ENCODE measurements around the gene RND3. TPM values are rescaled to one million over a fixed set of nuclear protein-coding genes. Genes with fewer than 3 reads are reported as not detected.

RND3 gene
- polyA plus RNA-seq (2011; rRNA removed) (255 and 497 TPM in 2 replicates), polyA minus RNA-seq (2011; rRNA and poly(A)+ RNA removed) (245 and 381 TPM in 2 replicates)

DNA sequence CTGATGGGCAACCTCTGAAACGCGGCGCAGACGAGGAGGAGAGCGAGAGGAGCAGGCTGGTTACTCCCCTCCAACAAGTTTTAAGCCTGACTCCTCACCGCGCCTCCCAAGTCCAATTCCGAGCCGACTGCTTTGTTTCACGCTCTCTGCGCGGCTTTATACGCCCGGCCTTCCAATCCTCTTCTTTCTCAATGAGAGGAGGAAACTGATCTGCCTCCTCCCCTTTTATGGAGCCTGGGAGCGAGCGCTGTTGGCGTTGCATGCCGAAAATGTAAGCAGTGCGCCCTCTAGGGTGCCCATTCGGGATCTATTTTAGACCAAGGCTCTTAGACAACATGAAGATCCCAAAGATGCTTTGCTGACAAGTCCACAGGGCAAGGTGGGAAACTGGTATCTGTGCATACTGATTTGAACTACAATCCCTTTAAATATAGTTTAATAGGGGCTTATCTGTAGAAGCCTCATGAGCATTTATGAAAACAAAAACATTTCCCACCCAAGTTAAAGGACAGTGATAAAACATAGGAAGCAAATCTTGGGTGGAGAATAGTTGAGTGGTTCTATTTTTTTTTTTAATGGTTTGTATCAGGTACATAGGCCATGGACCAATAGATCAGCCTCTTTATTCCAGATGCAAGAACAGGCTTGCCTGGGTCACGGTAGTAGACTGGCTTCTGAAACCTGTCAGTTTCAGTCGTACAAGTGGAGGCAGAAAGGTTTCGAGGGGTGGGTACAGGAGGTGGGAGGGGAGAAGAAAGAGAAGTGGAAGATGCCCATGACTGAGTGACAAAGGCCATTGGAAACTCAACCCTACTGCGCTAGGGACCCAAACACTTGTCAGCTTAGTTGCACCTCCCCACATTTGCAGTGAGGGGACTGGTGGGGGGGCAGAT lies at the start of gene RND3:
RND3 (minus strand) TSS at position 131 of the 893 bp plus-strand sequence. CDS start 250 bp downstream, outside the sequence.
- Histone ChIP-seq H3K4me3 (ENCODE audit: low read depth, low read length) (peak within 1 kb of the TSS; percentile 98), H3K27me3 (ENCODE audit: control insufficient read depth, insufficient read depth, low read length) (no peaks in the 10 kb centered on the region), H3K36me3 (ENCODE audit: control insufficient read depth, insufficient read depth, low read length) (peaks cover 16% of the 10 kb centered on the region)
- CTCF ChIA-PET = interaction anchor here (1.0 to 1.8 kb wide), 4 partner anchors 15 to 547 kb away, joined by 3 to 7 read pairs (median 3); no protein-coding TSS in a partner anchor
- POLR2A ChIA-PET = interaction anchor here (0.6 to 1.0 kb wide), 2 partner anchors 16 to 563 kb away, joined by 3 read pairs; no protein-coding TSS in a partner anchor
- peak; percentile 88 for TF ChIP-seq CTCF (IDR thresholded peaks at IDR 0.05; ENCODE audit: insufficient read depth, low read depth, low read length)
- DNase-seq (ENCODE audit: low read depth) = peak; percentile 95

GRCh38 chr2:150535176-150535575 lies 47.7 kb upstream of the RND3 start:
- ChIA-PET CTCF (no interaction called here), POLR2A (no interaction called here)
- TF ChIP-seq CTCF (IDR thresholded peaks at IDR 0.05; ENCODE audit: insufficient read depth, low read depth, low read length) = no peak

DNA sequence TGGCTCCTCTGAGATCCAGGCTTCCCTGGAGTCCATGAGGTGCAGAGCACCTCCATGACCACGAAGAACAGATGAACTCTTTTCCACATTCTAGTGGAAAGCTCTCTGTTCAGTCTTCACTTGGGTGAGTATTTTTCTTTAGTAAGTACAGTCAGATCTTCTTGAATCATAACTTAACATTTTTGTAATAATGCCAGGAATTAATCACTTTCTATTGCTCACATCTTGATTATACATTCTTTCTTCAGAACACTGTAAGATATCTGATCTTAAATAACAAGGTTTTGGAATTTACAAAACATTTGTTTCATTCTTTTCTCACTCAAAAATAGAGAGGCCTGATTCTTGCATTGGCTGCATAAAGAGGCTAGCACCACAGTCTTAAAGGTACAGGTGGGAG lies 45.4 kb upstream of the RND3 start:
- Histone ChIP-seq H3K4me3 (ENCODE audit: low read depth, low read length) (no peak overlapping the region), H3K36me3 (ENCODE audit: control insufficient read depth, insufficient read depth, low read length) (no peaks in the 10 kb centered on the region), H3K27me3 (ENCODE audit: control insufficient read depth, insufficient read depth, low read length) (no peaks in the 10 kb centered on the region)
- peak; percentile 70 for DNase-seq (ENCODE audit: low read depth)
- TF ChIP-seq CTCF (IDR thresholded peaks at IDR 0.05; ENCODE audit: insufficient read depth, low read depth, low read length) = no peak
- ChIA-PET CTCF (interaction anchor here (1.6 kb wide), 1 partner anchor 68 kb away, joined by 3 read pairs; no protein-coding TSS in a partner anchor), POLR2A (no interaction called here)

More at GRCh38 chr2:150535176-150535575, 47.7 kb upstream of the RND3 start:
- DNase-seq (ENCODE audit: low read depth) = no peak
- no peaks in the 10 kb centered on the region for H3K27me3 ChIP-seq (ENCODE audit: control insufficient read depth, insufficient read depth, low read length)
- H3K4me3 ChIP-seq (ENCODE audit: low read depth, low read length) = no peak overlapping the region
- H3K36me3 ChIP-seq (ENCODE audit: control insufficient read depth, insufficient read depth, low read length) = no peaks in the 10 kb centered on the region

- Histone ChIP-seq H3K36me3 (ENCODE audit: control insufficient read depth, insufficient read depth, low read length) (no peaks in the 10 kb centered on the region), H3K4me3 (ENCODE audit: low read depth, low read length) (no peak overlapping the region), H3K27me3 (ENCODE audit: control insufficient read depth, insufficient read depth, low read length) (no peaks in the 10 kb centered on the region)
- ChIA-PET POLR2A (interaction anchor here (0.6 kb wide), 1 partner anchor 93 kb away, joined by 5 read pairs; no protein-coding TSS in a partner anchor), CTCF (no interaction called here)
- no peak for TF ChIP-seq CTCF (IDR thresholded peaks at IDR 0.05; ENCODE audit: insufficient read depth, low read depth, low read length)
- DNase-seq (ENCODE audit: low read depth) = no peak
Observed at GRCh38 chr2:150532020-150532419, 44.6 kb upstream of the RND3 start.

- ChIA-PET POLR2A (interaction anchor here (0.6 kb wide), 1 partner anchor 94 kb away, joined by 5 read pairs; no protein-coding TSS in a partner anchor), CTCF (no interaction called here)
- no peak for TF ChIP-seq CTCF (IDR thresholded peaks at IDR 0.05; ENCODE audit: insufficient read depth, low read depth, low read length)
- Histone ChIP-seq H3K36me3 (ENCODE audit: control insufficient read depth, insufficient read depth, low read length) (no peaks in the 10 kb centered on the region), H3K27me3 (ENCODE audit: control insufficient read depth, insufficient read depth, low read length) (no peaks in the 10 kb centered on the region), H3K4me3 (ENCODE audit: low read depth, low read length) (no peak overlapping the region)
- DNase-seq (ENCODE audit: low read depth) = no peak
Observed at GRCh38 chr2:150531591-150531990, 44.1 kb upstream of the RND3 start.

Data from BJ (cell line).